ENCODE results near the gene LLGL2.
"Not testable (repeated sequence)": the region's sequence is repeated elsewhere in the genome, so short reads cannot be mapped to it uniquely, and the experiment has no call there.

LLGL2 gene, protein sequence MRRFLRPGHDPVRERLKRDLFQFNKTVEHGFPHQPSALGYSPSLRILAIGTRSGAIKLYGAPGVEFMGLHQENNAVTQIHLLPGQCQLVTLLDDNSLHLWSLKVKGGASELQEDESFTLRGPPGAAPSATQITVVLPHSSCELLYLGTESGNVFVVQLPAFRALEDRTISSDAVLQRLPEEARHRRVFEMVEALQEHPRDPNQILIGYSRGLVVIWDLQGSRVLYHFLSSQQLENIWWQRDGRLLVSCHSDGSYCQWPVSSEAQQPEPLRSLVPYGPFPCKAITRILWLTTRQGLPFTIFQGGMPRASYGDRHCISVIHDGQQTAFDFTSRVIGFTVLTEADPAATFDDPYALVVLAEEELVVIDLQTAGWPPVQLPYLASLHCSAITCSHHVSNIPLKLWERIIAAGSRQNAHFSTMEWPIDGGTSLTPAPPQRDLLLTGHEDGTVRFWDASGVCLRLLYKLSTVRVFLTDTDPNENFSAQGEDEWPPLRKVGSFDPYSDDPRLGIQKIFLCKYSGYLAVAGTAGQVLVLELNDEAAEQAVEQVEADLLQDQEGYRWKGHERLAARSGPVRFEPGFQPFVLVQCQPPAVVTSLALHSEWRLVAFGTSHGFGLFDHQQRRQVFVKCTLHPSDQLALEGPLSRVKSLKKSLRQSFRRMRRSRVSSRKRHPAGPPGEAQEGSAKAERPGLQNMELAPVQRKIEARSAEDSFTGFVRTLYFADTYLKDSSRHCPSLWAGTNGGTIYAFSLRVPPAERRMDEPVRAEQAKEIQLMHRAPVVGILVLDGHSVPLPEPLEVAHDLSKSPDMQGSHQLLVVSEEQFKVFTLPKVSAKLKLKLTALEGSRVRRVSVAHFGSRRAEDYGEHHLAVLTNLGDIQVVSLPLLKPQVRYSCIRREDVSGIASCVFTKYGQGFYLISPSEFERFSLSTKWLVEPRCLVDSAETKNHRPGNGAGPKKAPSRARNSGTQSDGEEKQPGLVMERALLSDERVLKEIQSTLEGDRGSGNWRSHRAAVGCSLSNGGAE

GRCh38 chr17:75524970-75525805, at the start of gene LLGL2:
LLGL2 (plus strand) TSS chr17:75525697; CDS start chr17:75543427, 17,730 bp downstream.
- H3K4me3 Mint-ChIP-seq: peak within 1 kb of the TSS; percentile 75
- no peaks in the 10 kb centered on the region for H3K9me3 Mint-ChIP-seq
- no peaks in the 10 kb centered on the region for H3K36me3 Mint-ChIP-seq
- no peaks in the 10 kb centered on the region for H3K27me3 Mint-ChIP-seq
- H3K27ac Mint-ChIP-seq: no peak within 1 kb of the TSS
- ATAC-seq: peak; percentile 95
- peaks cover 17% of the 10 kb centered on the region for H3K4me1 Mint-ChIP-seq

- Mint-ChIP-seq H3K36me3 (peaks cover 48% of the 10 kb centered on the region), H3K27ac (no peak overlapping the region), H3K9me3 (no peaks in the 10 kb centered on the region), H3K27me3 (no peaks in the 10 kb centered on the region), H3K4me3 (no peak overlapping the region), H3K4me1 (peaks cover 11% of the 10 kb centered on the region)
- no peak for ATAC-seq
Measured at GRCh38 chr17:75475851-75476250, 49.6 kb upstream of the LLGL2 start.

GRCh38 chr17:75476271-75476671, 49.2 kb upstream of the LLGL2 start:
- Mint-ChIP-seq H3K36me3 (peaks cover 48% of the 10 kb centered on the region), H3K9me3 (no peaks in the 10 kb centered on the region), H3K27me3 (no peaks in the 10 kb centered on the region), H3K27ac (no peak overlapping the region), H3K4me1 (peaks cover 12% of the 10 kb centered on the region), H3K4me3 (no peak overlapping the region)
- no peak for ATAC-seq

GRCh38 chr17:75476752-75477489, 48.6 kb upstream of the LLGL2 start:
- no peaks in the 10 kb centered on the region for H3K9me3 Mint-ChIP-seq
- H3K4me3 Mint-ChIP-seq: no peak overlapping the region
- H3K4me1 Mint-ChIP-seq: peaks cover 12% of the 10 kb centered on the region
- ATAC-seq: no peak
- no peak overlapping the region for H3K27ac Mint-ChIP-seq
- peaks cover 44% of the 10 kb centered on the region for H3K36me3 Mint-ChIP-seq
- H3K27me3 Mint-ChIP-seq: no peaks in the 10 kb centered on the region

- not testable (repeated sequence) for H3K27me3 Mint-ChIP-seq, H3K9me3 Mint-ChIP-seq, ATAC-seq, H3K27ac Mint-ChIP-seq, H3K4me3 Mint-ChIP-seq
- Mint-ChIP-seq H3K36me3 (peaks cover 38% of the 10 kb centered on the region), H3K4me1 (peaks cover 12% of the 10 kb centered on the region)
Measured at GRCh38 chr17:75477490-75477862, 48.0 kb upstream of the LLGL2 start.

GRCh38 chr17:75478508-75478907, 47.0 kb upstream of the LLGL2 start:
- Mint-ChIP-seq H3K9me3 (no peaks in the 10 kb centered on the region), H3K27ac (no peak overlapping the region), H3K4me1 (peaks cover 12% of the 10 kb centered on the region), H3K4me3 (no peak overlapping the region), H3K36me3 (peaks cover 28% of the 10 kb centered on the region), H3K27me3 (no peaks in the 10 kb centered on the region)
- ATAC-seq: no peak

DNA sequence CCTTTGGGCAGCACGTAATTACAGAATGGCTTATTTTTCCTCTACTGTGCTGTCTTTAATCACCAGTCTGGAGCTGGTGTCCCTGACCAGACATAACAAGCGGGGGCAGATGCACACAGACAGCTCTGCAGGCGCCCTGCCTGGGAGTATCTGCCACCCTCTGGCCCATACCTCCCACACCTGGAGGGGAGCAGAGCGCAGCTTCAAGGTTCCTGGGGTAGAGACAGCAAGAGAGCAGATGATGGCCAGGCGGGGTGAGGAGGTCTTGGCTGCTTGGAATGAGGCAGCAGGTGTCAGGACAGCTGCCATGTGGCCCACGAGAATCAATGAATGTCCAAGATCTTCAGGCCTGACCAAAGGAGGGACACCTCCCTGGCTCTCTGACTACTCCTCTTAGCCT, 45.2 kb upstream of the LLGL2 start:
- Mint-ChIP-seq H3K36me3 (peaks cover 24% of the 10 kb centered on the region), H3K9me3 (no peaks in the 10 kb centered on the region), H3K4me1 (peaks cover 12% of the 10 kb centered on the region), H3K27ac (no peak overlapping the region), H3K4me3 (no peak overlapping the region), H3K27me3 (no peaks in the 10 kb centered on the region)
- ATAC-seq: no peak

GRCh38 chr17:75481194-75482068, 44.1 kb upstream of the LLGL2 start:
- no peak for ATAC-seq
- Mint-ChIP-seq H3K9me3 (no peaks in the 10 kb centered on the region), H3K27me3 (no peaks in the 10 kb centered on the region), H3K4me1 (peaks cover 16% of the 10 kb centered on the region), H3K36me3 (peaks cover 22% of the 10 kb centered on the region), H3K4me3 (no peak overlapping the region), H3K27ac (peak overlapping the region; percentile 3)

GRCh38 chr17:75482098-75482942, 43.2 kb upstream of the LLGL2 start:
- Mint-ChIP-seq H3K27me3 (no peaks in the 10 kb centered on the region), H3K4me3 (no peak overlapping the region), H3K27ac (no peak overlapping the region), H3K36me3 (peaks cover 19% of the 10 kb centered on the region), H3K9me3 (no peaks in the 10 kb centered on the region), H3K4me1 (peaks cover 21% of the 10 kb centered on the region)
- no peak for ATAC-seq

- H3K27ac Mint-ChIP-seq: peak overlapping the region; percentile 88
Measured at GRCh38 chr17:75485688-75486087, 39.8 kb upstream of the LLGL2 start.

DNA sequence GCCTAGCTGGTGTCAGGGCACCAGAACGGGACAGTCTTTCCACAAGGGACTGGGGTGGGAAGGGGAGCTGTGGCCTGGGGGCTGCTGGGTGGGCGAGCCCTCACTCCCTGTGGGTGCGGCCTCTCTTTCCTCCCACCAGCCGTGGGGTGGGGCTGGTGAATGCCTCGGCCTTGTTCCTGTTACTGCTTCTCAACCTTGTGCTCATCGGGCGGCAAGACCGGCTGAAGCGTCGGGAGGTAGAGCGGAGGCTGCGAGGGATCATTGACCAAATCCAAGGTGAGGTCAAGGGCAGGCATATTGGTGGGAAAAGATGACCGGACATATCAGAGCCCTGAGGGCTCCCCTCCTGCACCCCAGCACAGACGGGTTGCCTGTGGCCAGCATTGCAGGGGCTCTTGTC, 39.3 kb upstream of the LLGL2 start:
- Mint-ChIP-seq H3K27me3 (no peaks in the 10 kb centered on the region), H3K9me3 (no peaks in the 10 kb centered on the region), H3K36me3 (peaks cover 27% of the 10 kb centered on the region), H3K27ac (peak overlapping the region; percentile 88), H3K4me3 (no peak overlapping the region), H3K4me1 (peaks cover 22% of the 10 kb centered on the region)
- no peak for ATAC-seq

More at GRCh38 chr17:75485688-75486087, 39.8 kb upstream of the LLGL2 start:
- no peaks in the 10 kb centered on the region for H3K27me3 Mint-ChIP-seq
- ATAC-seq: no peak
- H3K36me3 Mint-ChIP-seq: peaks cover 27% of the 10 kb centered on the region
- H3K4me3 Mint-ChIP-seq: no peak overlapping the region
- H3K9me3 Mint-ChIP-seq: no peaks in the 10 kb centered on the region
- peaks cover 25% of the 10 kb centered on the region for H3K4me1 Mint-ChIP-seq

- peaks cover 27% of the 10 kb centered on the region for H3K36me3 Mint-ChIP-seq
- H3K27me3 Mint-ChIP-seq: no peaks in the 10 kb centered on the region
- H3K4me3 Mint-ChIP-seq: peak overlapping the region; percentile 55
- no peaks in the 10 kb centered on the region for H3K9me3 Mint-ChIP-seq
- peak overlapping the region; percentile 88 for H3K27ac Mint-ChIP-seq
- no peak for ATAC-seq
- peaks cover 22% of the 10 kb centered on the region for H3K4me1 Mint-ChIP-seq
Measured at GRCh38 chr17:75486951-75487350, 38.5 kb upstream of the LLGL2 start.
